PC-9 (cell line): ENCODE measurements around the gene PDPR.
"Not testable (repeated sequence)": the region's sequence is repeated elsewhere in the genome, so short reads cannot be mapped to it uniquely, and the experiment has no call there.

ENCODE experiments used
- EZH2 ChIP-seq: fragments of 200-600 bp; sonication (generic); IDR thresholded peaks from 2 replicates; pipeline ENCODE4 v1.8.0; 2017; ENCODE audit warnings: antibody characterized with exemption, low read depth
- TF ChIP-seq, protein P1 (sequence below): fragments of 200-600 bp; sonication (generic); conservative IDR thresholded peaks from 2 replicates; pipeline ENCODE4 v1.6.1; 2017; ENCODE audit warnings: mixed run types, antibody characterized with exemption, mild to moderate bottlenecking, moderate library complexity

DNA sequence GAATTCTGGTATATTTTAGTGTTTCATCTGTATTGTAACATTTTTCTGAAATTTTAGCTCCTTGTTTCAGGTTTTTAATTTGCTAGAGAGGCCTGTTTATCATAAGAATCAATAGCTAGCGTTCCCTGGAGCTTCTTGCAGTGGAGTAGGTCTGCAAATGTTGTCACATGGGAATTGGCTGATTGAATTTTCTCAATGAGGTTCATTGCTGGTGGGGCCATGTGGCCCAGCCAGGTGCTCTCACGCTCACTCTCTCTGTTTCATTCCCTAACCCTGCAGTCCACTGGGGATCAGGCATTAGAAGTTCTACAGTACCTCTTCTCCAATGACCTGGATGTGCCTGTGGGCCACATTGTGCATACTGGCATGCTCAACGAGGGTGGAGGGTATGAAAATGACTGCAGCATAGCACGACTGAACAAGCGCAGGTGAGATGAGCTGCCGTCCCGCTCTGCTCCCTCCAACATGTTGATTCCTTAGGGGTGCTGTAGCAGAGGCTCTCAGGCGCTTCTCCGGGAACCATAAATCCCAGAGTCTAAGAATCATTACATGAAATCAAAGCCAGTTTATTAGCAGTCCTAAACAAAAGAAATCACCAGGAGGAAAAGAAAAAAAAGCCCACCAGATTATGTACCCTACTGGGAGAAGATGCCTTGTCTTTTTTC lies 29.2 kb downstream of the PDPR start:
- not testable (repeated sequence) for TF ChIP-seq EZH2
- TF ChIP-seq, protein P1, sequence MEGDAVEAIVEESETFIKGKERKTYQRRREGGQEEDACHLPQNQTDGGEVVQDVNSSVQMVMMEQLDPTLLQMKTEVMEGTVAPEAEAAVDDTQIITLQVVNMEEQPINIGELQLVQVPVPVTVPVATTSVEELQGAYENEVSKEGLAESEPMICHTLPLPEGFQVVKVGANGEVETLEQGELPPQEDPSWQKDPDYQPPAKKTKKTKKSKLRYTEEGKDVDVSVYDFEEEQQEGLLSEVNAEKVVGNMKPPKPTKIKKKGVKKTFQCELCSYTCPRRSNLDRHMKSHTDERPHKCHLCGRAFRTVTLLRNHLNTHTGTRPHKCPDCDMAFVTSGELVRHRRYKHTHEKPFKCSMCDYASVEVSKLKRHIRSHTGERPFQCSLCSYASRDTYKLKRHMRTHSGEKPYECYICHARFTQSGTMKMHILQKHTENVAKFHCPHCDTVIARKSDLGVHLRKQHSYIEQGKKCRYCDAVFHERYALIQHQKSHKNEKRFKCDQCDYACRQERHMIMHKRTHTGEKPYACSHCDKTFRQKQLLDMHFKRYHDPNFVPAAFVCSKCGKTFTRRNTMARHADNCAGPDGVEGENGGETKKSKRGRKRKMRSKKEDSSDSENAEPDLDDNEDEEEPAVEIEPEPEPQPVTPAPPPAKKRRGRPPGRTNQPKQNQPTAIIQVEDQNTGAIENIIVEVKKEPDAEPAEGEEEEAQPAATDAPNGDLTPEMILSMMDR: not testable (repeated sequence)
